ENCODE results near the gene PASK.

PASK gene

GRCh38 chr2:241141214-241141770 lies 8.0 kb downstream of the PASK start:
- H3K27ac ChIP-seq, result no peak overlapping the region
- H3K27me3 ChIP-seq (replicated peaks), result no peaks in the 10 kb centered on the region
- TF ChIP-seq, protein P1, sequence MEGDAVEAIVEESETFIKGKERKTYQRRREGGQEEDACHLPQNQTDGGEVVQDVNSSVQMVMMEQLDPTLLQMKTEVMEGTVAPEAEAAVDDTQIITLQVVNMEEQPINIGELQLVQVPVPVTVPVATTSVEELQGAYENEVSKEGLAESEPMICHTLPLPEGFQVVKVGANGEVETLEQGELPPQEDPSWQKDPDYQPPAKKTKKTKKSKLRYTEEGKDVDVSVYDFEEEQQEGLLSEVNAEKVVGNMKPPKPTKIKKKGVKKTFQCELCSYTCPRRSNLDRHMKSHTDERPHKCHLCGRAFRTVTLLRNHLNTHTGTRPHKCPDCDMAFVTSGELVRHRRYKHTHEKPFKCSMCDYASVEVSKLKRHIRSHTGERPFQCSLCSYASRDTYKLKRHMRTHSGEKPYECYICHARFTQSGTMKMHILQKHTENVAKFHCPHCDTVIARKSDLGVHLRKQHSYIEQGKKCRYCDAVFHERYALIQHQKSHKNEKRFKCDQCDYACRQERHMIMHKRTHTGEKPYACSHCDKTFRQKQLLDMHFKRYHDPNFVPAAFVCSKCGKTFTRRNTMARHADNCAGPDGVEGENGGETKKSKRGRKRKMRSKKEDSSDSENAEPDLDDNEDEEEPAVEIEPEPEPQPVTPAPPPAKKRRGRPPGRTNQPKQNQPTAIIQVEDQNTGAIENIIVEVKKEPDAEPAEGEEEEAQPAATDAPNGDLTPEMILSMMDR (IDR thresholded peaks at IDR 0.05; ENCODE audit: low read depth, low read length, missing control alignments), result no peak
- in situ Hi-C loops (cut with HindIII; ENCODE audit: low pct_ligation_motif_present, low sequenced_read_pairs), result no loop called here
- no peak overlapping the region for H3K4me3 ChIP-seq (ENCODE audit: low read depth, low read length)
- no peaks in the 10 kb centered on the region for H3K36me3 ChIP-seq (replicated peaks)
- DNase-seq, result no peak

- H3K27ac ChIP-seq, result no peak overlapping the region
- H3K27me3 ChIP-seq (replicated peaks), result no peaks in the 10 kb centered on the region
- in situ Hi-C loops (cut with HindIII; ENCODE audit: low pct_ligation_motif_present, low sequenced_read_pairs), result no loop called here
- no peak overlapping the region for H3K4me3 ChIP-seq (ENCODE audit: low read depth, low read length)
- TF ChIP-seq, protein P1 (IDR thresholded peaks at IDR 0.05; ENCODE audit: low read depth, low read length, missing control alignments), result no peak
- H3K36me3 ChIP-seq (replicated peaks), result no peaks in the 10 kb centered on the region
- DNase-seq, result no peak
These were observed 8.8 kb downstream of the PASK start for GRCh38 chr2:241140445-241140840.

DNA sequence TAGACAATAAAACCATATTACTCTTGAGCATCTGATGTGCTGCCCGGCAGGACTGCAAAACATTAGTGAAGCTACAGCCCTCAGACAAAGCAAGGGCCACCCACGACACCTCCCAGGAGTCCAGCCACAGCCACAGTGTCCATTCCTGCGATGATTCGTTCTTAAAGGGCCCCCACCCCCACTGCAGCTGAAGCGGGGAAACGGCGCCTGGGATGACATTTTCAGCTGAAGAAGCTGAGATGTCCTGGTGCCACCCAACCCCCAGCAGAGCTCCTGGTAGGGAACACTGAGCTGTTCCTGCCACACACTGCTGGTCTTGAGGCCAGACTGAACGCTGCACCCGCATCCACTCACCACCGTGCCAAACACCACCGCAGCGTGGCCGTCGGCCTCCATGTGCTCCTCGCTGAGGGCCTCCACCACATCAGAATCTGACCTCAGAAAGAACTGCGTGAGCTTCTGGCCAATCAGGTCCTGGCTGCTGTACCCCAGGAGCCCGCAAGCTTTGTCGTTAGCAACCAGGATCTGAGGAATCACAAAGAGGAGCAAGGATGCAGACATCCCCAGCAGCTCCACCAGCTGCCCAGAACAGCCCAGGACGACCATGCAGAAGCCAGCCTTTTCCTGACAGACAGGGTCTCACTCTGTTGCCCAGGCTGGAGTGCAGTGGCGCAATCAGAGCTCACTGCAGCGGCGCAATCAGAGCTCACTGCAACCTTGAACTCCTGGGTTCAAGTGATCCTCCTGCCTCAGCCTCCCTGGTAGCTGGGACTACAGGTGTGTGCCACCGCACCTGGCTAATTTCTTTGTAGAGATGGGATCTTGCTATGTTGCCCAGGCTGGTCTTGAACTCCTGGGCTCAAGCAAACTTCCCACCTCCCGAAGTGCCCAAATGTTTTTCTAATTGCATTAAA lies 9.5 kb downstream of the PASK start:
- DNase-seq, result no peak
- H3K36me3 ChIP-seq (replicated peaks), result no peaks in the 10 kb centered on the region
- H3K27me3 ChIP-seq (replicated peaks), result no peaks in the 10 kb centered on the region
- TF ChIP-seq, protein P1 (IDR thresholded peaks at IDR 0.05; ENCODE audit: low read depth, low read length, missing control alignments), result no peak
- H3K4me3 ChIP-seq (ENCODE audit: low read depth, low read length), result no peak overlapping the region
- in situ Hi-C loops (cut with HindIII; ENCODE audit: low pct_ligation_motif_present, low sequenced_read_pairs), result no loop called here
- no peak overlapping the region for H3K27ac ChIP-seq

DNA sequence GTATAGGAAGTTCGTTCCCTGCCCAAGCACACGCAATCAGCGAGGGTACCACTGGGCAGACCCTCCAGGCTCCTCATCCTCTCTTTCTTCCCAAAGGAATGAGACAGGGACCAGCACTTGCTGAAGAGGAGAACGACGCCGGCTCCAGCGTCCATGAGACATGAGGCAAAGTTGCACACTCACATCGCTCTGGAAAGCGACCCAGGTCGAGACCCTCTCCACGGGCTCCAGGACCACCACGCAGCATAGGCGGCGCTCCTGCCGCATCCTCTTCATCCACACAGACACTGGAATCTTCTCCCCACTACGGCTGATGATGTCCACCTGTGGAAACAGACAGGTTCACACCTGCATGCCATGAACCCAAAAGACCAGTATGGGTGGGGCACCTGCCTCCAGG lies 10.8 kb downstream of the PASK start:
- DNase-seq, result no peak
- TF ChIP-seq, protein P1 (IDR thresholded peaks at IDR 0.05; ENCODE audit: low read depth, low read length, missing control alignments), result no peak

DNA sequence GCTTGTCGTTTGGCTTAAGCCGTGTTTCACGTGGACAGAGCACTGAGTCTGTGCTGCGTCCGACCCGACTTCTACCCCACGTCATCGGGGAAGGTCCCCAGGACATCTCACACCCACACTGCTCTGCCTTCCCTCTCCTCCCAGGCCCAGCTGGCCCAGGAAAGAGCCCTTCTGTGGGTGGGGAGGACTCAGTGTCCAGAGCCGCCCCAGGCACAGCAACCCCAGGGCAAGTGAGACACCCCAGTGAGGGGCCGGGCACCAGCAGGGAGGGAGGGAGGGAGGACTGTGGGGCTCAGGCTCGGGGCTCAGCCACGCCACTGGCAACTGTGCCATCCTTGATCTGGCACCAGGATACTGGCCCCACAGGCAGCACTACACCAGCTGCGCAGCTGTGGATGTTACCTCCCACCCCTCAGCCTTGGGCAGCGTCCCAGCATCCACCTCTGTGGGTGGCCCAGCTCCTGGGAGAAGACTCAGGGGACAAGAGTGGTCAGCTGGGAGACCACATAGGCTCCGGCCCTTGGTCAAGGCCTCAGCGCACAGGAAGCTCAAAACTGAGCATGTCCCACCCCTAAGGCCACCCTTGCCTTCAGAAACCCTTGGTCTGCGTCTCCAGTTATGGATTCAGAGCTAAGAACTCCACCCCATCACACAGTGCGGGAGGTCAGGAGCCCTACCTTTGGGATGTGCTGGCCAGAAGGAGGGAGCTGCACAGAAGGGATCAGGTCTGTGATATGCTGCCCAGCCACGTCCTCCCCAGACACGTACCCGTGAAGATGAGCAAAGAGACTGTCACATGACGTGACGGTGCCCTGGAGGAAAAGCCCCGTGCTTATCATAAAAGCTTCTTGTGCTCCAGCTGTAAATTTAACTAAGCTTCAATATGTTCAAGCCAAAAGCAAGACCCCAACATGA lies 11.7 kb downstream of the PASK start:
- no peak overlapping the region for H3K27ac ChIP-seq
- TF ChIP-seq, protein P1 (IDR thresholded peaks at IDR 0.05; ENCODE audit: low read depth, low read length, missing control alignments), result no peak
- H3K27me3 ChIP-seq (replicated peaks), result no peaks in the 10 kb centered on the region
- no peak overlapping the region for H3K4me3 ChIP-seq (ENCODE audit: low read depth, low read length)
- no peak for DNase-seq
- H3K36me3 ChIP-seq (replicated peaks), result no peaks in the 10 kb centered on the region
- in situ Hi-C loops (cut with HindIII; ENCODE audit: low pct_ligation_motif_present, low sequenced_read_pairs), result no loop called here

More for the DNA sequence above, 10.8 kb downstream of the PASK start:
- Histone ChIP-seq H3K36me3 (replicated peaks) (no peaks in the 10 kb centered on the region), H3K27ac (no peak overlapping the region), H3K27me3 (replicated peaks) (no peaks in the 10 kb centered on the region), H3K4me3 (ENCODE audit: low read depth, low read length) (no peak overlapping the region)
- in situ Hi-C loops (cut with HindIII; ENCODE audit: low pct_ligation_motif_present, low sequenced_read_pairs), result no loop called here
